Activated CD8-positive, alpha-beta memory T cell treated with anti-CD3 and anti-CD28 coated beads, Interleukin-2, amount 50 U/mL, for 1 hour (primary cell): Measurements from ENCODE around the gene SLC37A1.
"Not testable (repeated sequence)": the region's sequence is repeated elsewhere in the genome, so short reads cannot be mapped to it uniquely, and the experiment has no call there.

Experiments
- DNase-seq: peaks from one replicate; pipeline ENCODE4 v3.0.0-alpha.2; 2020; ENCODE audit errors: extremely low read depth

Gene SLC37A1

GRCh38 chr21:42615924-42616323, 102.3 kb downstream of the SLC37A1 start:
- DNase-seq = no peak

DNA sequence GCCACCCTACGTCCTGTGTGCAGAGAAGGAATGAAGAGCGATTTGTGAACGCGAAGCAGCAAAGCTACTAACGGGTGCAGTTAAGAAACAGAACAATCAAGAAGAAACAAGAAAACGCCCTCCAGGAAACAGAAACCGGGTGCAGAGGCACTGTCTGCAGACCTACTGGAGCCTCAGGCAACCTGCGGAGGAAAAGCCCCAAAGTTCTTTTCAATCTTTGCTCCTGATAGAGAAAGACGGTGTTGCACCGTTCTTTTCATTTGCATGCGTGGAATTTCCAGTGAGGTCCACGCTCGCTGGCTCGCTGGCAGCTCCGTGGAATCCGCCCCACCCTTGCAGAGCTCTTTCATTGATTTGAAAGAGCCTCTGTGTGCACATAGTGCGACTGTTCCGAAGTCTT, 102.8 kb downstream of the SLC37A1 start:
- no peak for DNase-seq

DNA sequence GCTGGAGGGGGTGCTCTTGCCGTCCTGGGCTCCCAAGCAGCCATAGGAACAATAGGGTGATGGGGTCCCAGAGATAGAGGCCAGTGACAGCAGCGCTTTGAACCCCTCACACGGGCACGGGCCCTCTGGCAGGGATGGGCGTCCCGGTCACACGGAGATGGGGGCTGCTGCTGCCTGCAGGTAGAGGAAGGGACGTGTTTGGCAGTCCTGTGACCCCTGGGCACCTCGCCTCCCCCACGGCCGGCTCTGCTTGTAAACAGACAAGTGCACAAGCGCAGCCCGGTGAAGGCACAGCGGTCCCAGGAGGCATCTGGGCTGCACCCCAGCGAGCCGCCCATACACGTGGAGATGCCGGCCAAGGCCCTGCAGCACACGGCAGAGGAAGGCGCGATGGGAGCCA, 103.3 kb downstream of the SLC37A1 start:
- DNase-seq = no peak

DNA sequence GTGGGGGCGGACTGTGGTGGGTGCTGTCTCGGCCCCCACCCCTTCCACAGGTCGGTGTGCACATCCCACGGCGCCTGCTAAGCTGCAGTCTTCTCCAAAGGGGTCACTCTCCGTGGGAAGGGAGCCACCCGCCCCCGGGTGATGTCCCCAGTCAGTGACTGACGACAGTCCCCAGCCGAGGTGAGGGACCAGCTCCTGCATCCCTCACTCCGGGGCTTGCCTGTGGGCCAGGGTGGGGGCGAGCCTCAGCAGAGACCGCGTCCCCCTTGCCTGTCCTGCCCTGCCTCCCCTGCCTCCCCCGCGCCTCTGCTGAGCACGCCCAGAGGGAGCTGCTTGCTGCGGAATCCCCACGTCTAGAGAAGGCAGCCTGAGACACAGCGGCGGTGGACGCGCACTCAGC, 103.8 kb downstream of the SLC37A1 start:
- DNase-seq = no peak

GRCh38 chr21:42618707-42619102, 105.1 kb downstream of the SLC37A1 start:
- no peak for DNase-seq

DNA sequence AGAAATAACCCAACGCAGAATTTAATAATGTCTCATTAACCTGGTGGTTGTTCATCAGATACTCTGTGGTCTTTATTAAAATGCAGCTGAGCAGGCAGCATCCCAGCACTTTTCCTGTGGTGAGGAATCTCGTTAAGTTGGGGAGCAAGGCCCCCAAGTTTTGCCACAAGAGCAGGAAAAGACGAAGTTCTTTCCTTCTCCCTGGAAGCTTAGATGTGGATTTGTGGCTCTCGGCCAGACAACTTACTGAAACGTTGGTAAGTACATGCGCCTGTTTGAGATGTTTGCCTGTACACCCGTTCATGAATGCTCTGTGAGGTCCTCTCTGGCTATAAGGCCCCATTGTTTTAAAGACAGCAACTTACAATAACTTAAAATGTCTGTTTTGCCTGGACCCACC, 105.5 kb downstream of the SLC37A1 start:
- DNase-seq = no peak

DNA sequence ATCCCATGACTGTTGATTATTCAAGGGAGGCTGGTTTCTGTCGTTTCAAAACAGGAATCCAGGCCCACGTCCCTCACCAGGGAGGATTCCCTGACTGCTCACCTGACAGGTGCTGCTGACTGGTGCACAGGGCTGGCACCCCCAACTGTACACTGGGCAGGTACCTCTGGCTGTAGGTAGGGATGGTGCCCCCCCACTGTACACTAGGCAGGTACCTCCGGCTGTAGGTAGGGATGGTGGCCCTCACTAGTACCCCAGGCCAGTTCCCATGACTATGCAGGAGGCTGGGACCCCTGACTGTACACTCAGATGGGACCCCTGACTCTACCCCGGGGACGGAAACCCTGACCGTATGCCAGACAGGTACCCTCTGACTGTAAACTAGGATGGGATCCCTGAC, 106.2 kb downstream of the SLC37A1 start:
- DNase-seq = no peak

- DNase-seq = no peak
These were observed 107.6 kb downstream of the SLC37A1 start for GRCh38 chr21:42621166-42621818.

GRCh38 chr21:42621819-42622177, 108.1 kb downstream of the SLC37A1 start:
- DNase-seq = no peak

- DNase-seq = no peak
These were observed 108.6 kb downstream of the SLC37A1 start for GRCh38 chr21:42622284-42622683.

DNA sequence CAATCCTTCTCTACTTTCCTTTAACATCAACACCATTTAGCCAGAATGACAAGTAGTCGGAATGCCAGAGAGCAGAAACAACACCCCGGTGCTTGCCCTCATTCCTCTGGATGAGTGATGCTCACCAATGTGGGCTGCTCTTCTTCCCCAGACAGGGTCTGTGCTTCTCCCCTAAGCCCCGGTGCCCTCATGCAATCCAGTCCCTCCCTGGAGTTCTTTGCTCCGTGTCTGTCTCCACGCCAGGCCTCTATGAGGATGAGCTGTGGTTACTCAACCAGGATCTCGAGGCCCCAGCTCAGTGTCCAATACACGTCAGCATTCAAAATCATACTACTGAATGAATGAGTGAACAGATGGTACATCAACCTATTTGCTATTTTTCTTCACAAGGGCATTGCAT, 110.0 kb downstream of the SLC37A1 start:
- DNase-seq = no peak

DNA sequence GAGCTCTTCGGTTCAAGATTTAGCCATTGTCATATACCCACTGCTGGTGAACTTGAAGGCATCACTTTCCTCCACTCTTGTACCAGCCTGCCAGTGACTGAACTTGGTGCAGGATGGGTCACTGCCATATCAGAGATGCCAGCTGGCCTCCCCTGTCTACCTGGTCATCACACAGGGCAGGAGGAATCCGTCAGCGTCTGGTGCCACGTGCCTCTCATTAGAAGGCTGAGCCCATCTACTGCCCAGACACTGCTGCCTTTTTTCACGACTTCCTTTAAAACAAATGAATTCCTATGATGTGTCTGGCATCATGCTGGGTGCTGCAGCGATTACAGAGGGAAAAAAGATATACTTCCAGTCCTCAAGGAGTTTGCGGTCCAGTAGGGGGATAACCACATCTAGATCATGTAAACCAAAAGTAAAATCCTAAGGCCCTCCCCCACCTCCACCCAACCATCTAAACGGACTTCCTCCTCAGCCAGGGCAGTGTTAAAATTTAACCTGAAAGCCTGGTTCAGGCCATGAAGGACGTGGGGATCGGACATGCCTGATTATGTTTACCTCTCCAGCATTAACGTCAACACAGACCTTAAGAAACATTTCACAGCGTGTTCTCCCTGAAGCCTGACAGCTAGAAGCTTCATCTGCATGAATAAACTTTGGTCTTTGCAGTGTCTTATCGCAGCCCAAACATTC, 110.6 kb downstream of the SLC37A1 start:
- no peak for DNase-seq

DNA sequence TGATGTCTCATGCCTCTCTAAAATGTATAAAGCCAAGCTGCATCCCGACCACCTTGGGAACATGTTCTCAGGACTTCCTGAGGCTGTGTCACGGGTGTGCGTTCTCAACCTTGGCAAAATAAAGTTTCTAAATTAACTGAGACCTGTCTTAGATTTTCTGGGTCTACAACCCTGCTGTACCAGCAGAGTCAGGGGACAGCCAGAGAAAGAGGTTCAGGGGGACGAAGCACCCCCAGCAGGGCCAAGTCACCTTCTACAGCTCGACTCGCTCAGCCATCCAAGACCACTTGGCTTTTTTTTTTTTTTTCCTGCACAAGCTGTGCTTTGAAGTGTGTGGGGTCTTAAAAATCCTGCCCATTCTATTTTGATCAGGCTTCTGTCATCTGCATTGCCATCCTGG, 111.3 kb downstream of the SLC37A1 start:
- DNase-seq = no peak

GRCh38 chr21:42626171-42626570, 112.5 kb downstream of the SLC37A1 start:
- no peak for DNase-seq

DNA sequence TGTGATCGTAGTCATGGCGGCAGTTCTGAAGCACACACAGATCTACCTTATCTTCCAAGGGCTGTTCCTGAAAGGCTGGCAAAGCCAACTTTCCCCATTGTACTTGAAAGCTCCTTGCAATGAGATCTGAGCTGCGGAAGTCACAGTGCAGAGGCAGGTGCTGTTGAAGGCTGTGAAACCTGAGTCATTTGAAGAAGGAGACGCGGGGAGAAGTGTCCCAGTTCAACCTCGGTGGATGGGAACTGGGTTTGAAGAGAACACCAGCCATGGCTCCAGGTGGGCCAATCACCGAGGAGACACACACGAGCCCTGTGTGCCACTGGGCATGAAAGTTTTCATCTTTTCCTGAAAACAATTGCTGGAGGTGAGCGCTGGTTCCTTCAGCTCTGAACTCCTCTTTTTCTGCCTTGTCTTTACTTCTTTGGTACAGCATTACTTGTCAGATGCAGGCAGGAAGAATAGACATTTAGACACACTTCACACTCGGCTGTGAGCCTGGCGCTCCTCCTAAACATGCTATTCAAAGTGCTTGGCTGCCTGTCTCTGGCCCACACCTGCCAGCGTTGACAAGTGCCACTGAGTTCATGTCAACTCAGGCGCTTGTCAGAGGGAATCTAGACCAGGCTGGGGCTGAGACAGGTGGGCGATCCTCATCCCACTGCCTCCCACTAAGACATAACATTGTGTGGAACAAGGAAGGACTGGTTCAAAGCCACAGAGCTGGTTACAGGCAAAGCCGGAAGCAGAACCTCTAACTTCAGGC, 114.1 kb downstream of the SLC37A1 start:
- no peak for DNase-seq

GRCh38 chr21:42628466-42629061, 114.9 kb downstream of the SLC37A1 start:
- DNase-seq = not testable (repeated sequence)

- no peak for DNase-seq
These were observed 116.4 kb downstream of the SLC37A1 start for GRCh38 chr21:42629933-42630589.

GRCh38 chr21:42630626-42631025, 117.0 kb downstream of the SLC37A1 start:
- no peak for DNase-seq
